Measurements from ENCODE around the gene S100A1.

- no peak for TF ChIP-seq CTCF (IDR thresholded peaks at IDR 0.05; ENCODE audit: insufficient read depth, low read length)
- TF ChIP-seq REST (IDR thresholded peaks at IDR 0.05; ENCODE audit: insufficient replicate concordance, low read depth), result no peak
- no peak for TF ChIP-seq GABPA (IDR thresholded peaks at IDR 0.05; ENCODE audit: low read depth)
These were observed 51.8 kb downstream of the S100A1 start for GRCh38 chr1:153680120-153680403.
